Bronchial epithelial cell (primary cell): ENCODE data around the gene ZDHHC22. TPM values are rescaled to one million over a fixed set of nuclear protein-coding genes. Genes with fewer than 3 reads are reported as not detected.

Source experiments
- DNase-seq: peaks from one replicate; pipeline ENCODE4 v3.0.0-alpha.2; 2010; ENCODE audit warnings: low read depth
- FAIRE-seq: peaks from 2 replicates; lab custom pipeline; 2011; peaks lifted over from hg19 to GRCh38; lab: Jason Lieb, UNC
- H3K27me3 ChIP-seq: 2 replicates; pipeline ENCODE4 v1.5.1; 2011; ENCODE audit warnings: low read length; ENCODE audit not compliant: control insufficient read depth, insufficient read depth
- H3K36me3 ChIP-seq: 2 replicates; pipeline ENCODE4 v1.5.1; 2011; ENCODE audit warnings: low read length; ENCODE audit not compliant: control insufficient read depth, insufficient read depth
- H3K4me3 ChIP-seq: 2 replicates; pipeline ENCODE4 v1.5.1; 2011; ENCODE audit warnings: mild to moderate bottlenecking, low read depth, low read length, control low read depth
- CTCF ChIP-seq: IDR thresholded peaks from 2 replicates; pipeline ENCODE4 v1.5.1; 2011; ENCODE audit warnings: mild to moderate bottlenecking, moderate library complexity, low read length, control low read depth, inconsistent platforms; ENCODE audit not compliant: insufficient read depth, severe bottlenecking
- total RNA-seq: library from RNA; depleted of rRNA; stranded (reverse); fragments of >200 nt; gene quantifications from 2 replicates; pipeline ENCODE4 v1.2.1, GENCODE V29; 2014

Gene ZDHHC22
- total RNA-seq, 1 donor from 2014 or later = not detected

GRCh38 chr14:77084985-77085384 is 56.6 kb downstream of the ZDHHC22 start:
- DNase-seq (no peak), FAIRE-seq (no peak)
- Histone ChIP-seq H3K36me3 (no peaks in the 10 kb centered on the region), H3K27me3 (no peaks in the 10 kb centered on the region), H3K4me3 (no peak overlapping the region)
- no peak for TF ChIP-seq CTCF

GRCh38 chr14:77083082-77083481 is 58.5 kb downstream of the ZDHHC22 start:
- Histone ChIP-seq H3K4me3 (no peak overlapping the region), H3K36me3 (no peaks in the 10 kb centered on the region), H3K27me3 (no peaks in the 10 kb centered on the region)
- no peak for TF ChIP-seq CTCF
- no peak for DNase-seq
- no peak for FAIRE-seq

- Histone ChIP-seq H3K27me3 (no peaks in the 10 kb centered on the region), H3K4me3 (no peak overlapping the region), H3K36me3 (no peaks in the 10 kb centered on the region)
- FAIRE-seq = no peak
- no peak for DNase-seq
- no peak for TF ChIP-seq CTCF
These were observed 59.2 kb downstream of the ZDHHC22 start for GRCh38 chr14:77082356-77082755.

Other genes with a start within 250 kb of the ZDHHC22 start
- gene IRF2BPL, start 113.1 kb downstream of the ZDHHC22 start, total RNA-seq = 12.0 and 12.1 TPM in 2 replicates
- 9.7 and 14.5 TPM in 2 replicates for gene CIPC, start 43.5 kb downstream of the ZDHHC22 start, total RNA-seq
- 0.79 and 4.5 TPM in 2 replicates for gene TMEM63C, start 40.0 kb upstream of the ZDHHC22 start, total RNA-seq
- 0.26 TPM in 1 of 2 replicates, not detected in the other for gene NGB, start 129.4 kb upstream of the ZDHHC22 start, total RNA-seq
- 5.8 and 7.8 TPM in 2 replicates for gene POMT2, start 179.1 kb upstream of the ZDHHC22 start, total RNA-seq
- gene GSTZ1, start 179.2 kb upstream of the ZDHHC22 start, total RNA-seq = 55.6 and 66.1 TPM in 2 replicates
- gene TMED8, start 235.3 kb upstream of the ZDHHC22 start, total RNA-seq = 6.8 and 8.2 TPM in 2 replicates
- under 0.01 and 0.26 TPM in 2 replicates for gene SAMD15, start 235.6 kb upstream of the ZDHHC22 start, total RNA-seq